ENCODE results near the gene SLC6A19.

The SLC6A19 gene

DNA sequence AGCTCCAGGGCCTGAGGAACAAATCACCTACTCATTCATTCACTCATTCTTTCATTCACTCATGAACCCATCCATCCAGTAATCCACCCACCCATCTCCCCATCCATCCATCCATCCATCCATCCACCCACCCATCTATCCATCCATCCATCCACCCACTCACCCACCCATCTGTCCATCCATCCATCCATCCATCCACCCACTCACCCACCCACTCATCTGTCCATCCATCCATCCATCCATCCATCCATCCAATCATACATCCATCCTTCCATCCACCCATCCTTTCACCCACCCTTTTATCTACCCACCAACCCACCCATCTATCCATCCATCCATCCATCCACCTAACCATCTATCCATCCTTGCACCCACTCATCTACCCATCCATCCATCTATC, 35.5 kb upstream of the SLC6A19 start:
- in situ Hi-C loops (cut with HindIII; ENCODE audit: low sequenced_read_pairs), result loop anchor here (25.0 kb wide), 1 partner anchor 229 kb away; no protein-coding TSS in a partner anchor
- no peak overlapping the region for H3K4me3 ChIP-seq (ENCODE audit: low read depth, low read length)
- no peak for TF ChIP-seq CTCF (IDR thresholded peaks at IDR 0.05; ENCODE audit: low read depth, low read length, missing control alignments)
- DNase-seq (ENCODE audit: low read depth), result no peak

DNA sequence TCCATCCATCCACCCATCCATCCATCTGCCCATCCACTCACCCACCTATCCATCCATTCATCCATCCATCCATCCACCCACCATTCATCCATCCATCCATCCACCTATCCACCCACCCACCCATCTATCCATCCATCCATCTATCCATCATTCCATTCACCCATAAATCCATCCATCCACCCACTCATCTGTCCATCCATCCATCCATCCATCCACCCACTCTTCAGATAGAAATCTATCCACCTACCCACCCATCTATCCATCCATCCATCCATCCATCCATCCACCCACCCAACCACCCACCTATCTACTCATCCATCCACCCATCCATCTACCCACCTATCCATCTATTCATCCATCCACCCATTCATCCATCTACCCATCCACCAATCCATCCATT, 35.0 kb upstream of the SLC6A19 start:
- H3K4me3 ChIP-seq (ENCODE audit: low read depth, low read length), result no peak overlapping the region
- DNase-seq (ENCODE audit: low read depth), result no peak
- no peak for TF ChIP-seq CTCF (IDR thresholded peaks at IDR 0.05; ENCODE audit: low read depth, low read length, missing control alignments)
- in situ Hi-C loops (cut with HindIII; ENCODE audit: low sequenced_read_pairs), result loop anchor here (25.0 kb wide), 1 partner anchor 229 kb away; no protein-coding TSS in a partner anchor

DNA sequence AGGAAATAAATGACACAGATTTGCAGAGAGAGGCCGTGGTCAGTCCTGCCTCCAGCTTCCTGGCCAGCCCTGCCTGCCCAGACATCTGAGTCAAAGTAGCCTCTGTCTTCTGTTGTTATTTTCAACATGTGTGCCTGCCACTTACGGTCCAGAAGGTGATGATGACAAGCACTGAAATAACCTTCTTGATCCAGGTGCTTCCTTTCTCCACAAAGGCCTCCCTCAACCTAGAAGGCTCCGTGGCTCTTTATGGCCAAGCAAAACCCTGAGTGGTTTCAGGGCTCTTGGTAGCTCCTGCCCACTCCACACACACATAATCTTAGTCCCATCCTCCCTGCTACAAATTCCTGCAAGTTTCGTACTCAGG, 34.1 kb upstream of the SLC6A19 start:
- DNase-seq (ENCODE audit: low read depth), result no peak
- H3K4me3 ChIP-seq (ENCODE audit: low read depth, low read length), result no peak overlapping the region
- no peak for TF ChIP-seq CTCF (IDR thresholded peaks at IDR 0.05; ENCODE audit: low read depth, low read length, missing control alignments)
- in situ Hi-C loops (cut with HindIII; ENCODE audit: low sequenced_read_pairs), result loop anchor here (25.0 kb wide), 1 partner anchor 230 kb away; no protein-coding TSS in a partner anchor

- no peak overlapping the region for H3K4me3 ChIP-seq (ENCODE audit: low read depth, low read length)
- peak; percentile 12 for DNase-seq (ENCODE audit: low read depth)
- in situ Hi-C loops (cut with HindIII; ENCODE audit: low sequenced_read_pairs), result loop anchor here (25.0 kb wide), 1 partner anchor 231 kb away; no protein-coding TSS in a partner anchor
- TF ChIP-seq CTCF (IDR thresholded peaks at IDR 0.05; ENCODE audit: low read depth, low read length, missing control alignments), result peak; percentile 82
Measured at GRCh38 chr5:1167728-1168709, 33.4 kb upstream of the SLC6A19 start.

DNA sequence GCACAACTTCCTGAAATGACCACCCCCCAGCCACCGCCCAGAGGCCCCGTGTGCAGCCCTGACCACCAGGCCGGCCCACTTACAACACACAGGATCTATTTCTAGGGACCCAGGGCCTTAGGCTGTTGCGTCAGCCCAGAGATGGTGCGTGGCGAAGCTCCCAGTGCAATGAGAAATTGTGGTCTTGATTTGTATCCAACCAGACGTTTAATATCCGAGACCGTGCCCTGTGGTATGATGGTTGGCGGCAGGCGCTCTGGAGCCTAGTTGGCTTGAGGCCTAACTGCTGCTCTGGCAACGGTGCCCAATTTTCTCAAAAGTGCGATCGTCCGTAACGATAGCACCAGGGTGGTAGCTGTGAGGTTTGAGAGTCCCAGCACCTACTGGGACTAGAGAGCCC, 32.6 kb upstream of the SLC6A19 start:
- no peak for TF ChIP-seq CTCF (IDR thresholded peaks at IDR 0.05; ENCODE audit: low read depth, low read length, missing control alignments)
- no peak for DNase-seq (ENCODE audit: low read depth)
- in situ Hi-C loops (cut with HindIII; ENCODE audit: low sequenced_read_pairs), result loop anchor here (25.0 kb wide), 1 partner anchor 231 kb away; no protein-coding TSS in a partner anchor
- no peak overlapping the region for H3K4me3 ChIP-seq (ENCODE audit: low read depth, low read length)

- DNase-seq (ENCODE audit: low read depth), result no peak
- no peak overlapping the region for H3K4me3 ChIP-seq (ENCODE audit: low read depth, low read length)
- TF ChIP-seq CTCF (IDR thresholded peaks at IDR 0.05; ENCODE audit: low read depth, low read length, missing control alignments), result no peak
- in situ Hi-C loops (cut with HindIII; ENCODE audit: low sequenced_read_pairs), result loop anchor here (25.0 kb wide), 1 partner anchor 232 kb away; no protein-coding TSS in a partner anchor
Measured at GRCh38 chr5:1169211-1170115, 31.9 kb upstream of the SLC6A19 start.

Data from astrocyte of the cerebellum (primary cell).